ENCODE measurements around the gene RASGRP2.

- TF ChIP-seq CTCF (conservative IDR thresholded peaks at IDR 0.05; ENCODE audit: low read depth in 2 of 2) (no peak), POLR2AphosphoS5 (IDR thresholded peaks at IDR 0.05; ENCODE audit: low read depth) (no peak), EZH2 (IDR thresholded peaks at IDR 0.05; ENCODE audit: low read depth, unreplicated experiment) (no peak), REST (IDR thresholded peaks at IDR 0.05; ENCODE audit: unreplicated experiment) (no peak)
Observed at GRCh38 chr11:64720640-64721358, 23.1 kb downstream of the RASGRP2 start.

Data from GM23338 (cell line).